HG03135 (cell line): Measurements from ENCODE around the gene CCN5.
"Not testable (repeated sequence)": the region's sequence is repeated elsewhere in the genome, so short reads cannot be mapped to it uniquely, and the experiment has no call there.

Experiments
- ATAC-seq: cut with Tn5 transposase; IDR thresholded peaks from one replicate; pipeline ENCODE4 v1.9.1; 2021; ENCODE audit warnings: mild to moderate bottlenecking, moderate library complexity; ENCODE audit not compliant: unreplicated experiment

CCN5 gene

GRCh38 chr20:44756011-44756688 lies 41.0 kb downstream of the CCN5 start:
- no peak for ATAC-seq

GRCh38 chr20:44756956-44757355 lies 41.8 kb downstream of the CCN5 start:
- no peak for ATAC-seq

GRCh38 chr20:44758247-44759101 lies 43.3 kb downstream of the CCN5 start:
- ATAC-seq = no peak

GRCh38 chr20:44759595-44759994 lies 44.4 kb downstream of the CCN5 start:
- ATAC-seq = no peak

- ATAC-seq = no peak
Observed at GRCh38 chr20:44761423-44761822, 46.3 kb downstream of the CCN5 start.

- ATAC-seq = no peak
Observed at GRCh38 chr20:44762466-44763140, 47.4 kb downstream of the CCN5 start.

- not testable (repeated sequence) for ATAC-seq
Observed at GRCh38 chr20:44763798-44764197, 48.6 kb downstream of the CCN5 start.

GRCh38 chr20:44765091-44765490 lies 49.9 kb downstream of the CCN5 start:
- ATAC-seq = no peak

- ATAC-seq = no peak
Observed at GRCh38 chr20:44765701-44766347, 50.7 kb downstream of the CCN5 start.

GRCh38 chr20:44768256-44768655 lies 53.1 kb downstream of the CCN5 start:
- ATAC-seq = no peak

- no peak for ATAC-seq
Observed at GRCh38 chr20:44768854-44769480, 53.8 kb downstream of the CCN5 start.

GRCh38 chr20:44769481-44769863 lies 54.3 kb downstream of the CCN5 start:
- ATAC-seq = no peak

- no peak for ATAC-seq
Observed at GRCh38 chr20:44770484-44771171, 55.5 kb downstream of the CCN5 start.

GRCh38 chr20:44771172-44771535 lies 56.0 kb downstream of the CCN5 start:
- ATAC-seq = no peak

GRCh38 chr20:44772636-44773035 lies 57.5 kb downstream of the CCN5 start:
- ATAC-seq = no peak

- ATAC-seq = no peak
Observed at GRCh38 chr20:44773070-44773829, 58.1 kb downstream of the CCN5 start.

- ATAC-seq = no peak
Observed at GRCh38 chr20:44776980-44777379, 61.8 kb downstream of the CCN5 start.
